Lung (tissue), 12 donors: ENCODE results near the gene ARID5B. TPM values are rescaled to one million over a fixed set of nuclear protein-coding genes. Genes with fewer than 3 reads are reported as not detected.

Experiments used
- ATAC-seq: fragments of 200-7000 bp; cut with Tn5 transposase; one replicate; pipeline ENCODE4 v1.9.1; 2020; ENCODE audit warnings: moderate number of reproducible peaks; ENCODE audit not compliant: insufficient read depth, low FRiP score
- DNase-seq, 3 donors: peaks; one replicate each; pipeline ENCODE4 v3.0.0-alpha.2; 2013 to 2017
- H3K27ac ChIP-seq, 2 donors: one replicate each; pipeline ENCODE4 v1.5.1; 2013; ENCODE audit warnings: mild to moderate bottlenecking in 2 of 2, moderate library complexity in 2 of 2, control low read depth in 1 of 2, inconsistent platforms in 1 of 2, low read depth in 1 of 2, low read length in 1 of 2
- H3K27me3 ChIP-seq, 3 donors: one replicate each; pipeline ENCODE4 v1.5.1; 2013; ENCODE audit warnings: low read length in 2 of 3; ENCODE audit not compliant: control insufficient read depth in 3 of 3, insufficient read depth in 3 of 3
- H3K36me3 ChIP-seq, 4 donors: one replicate each; pipeline ENCODE4 v1.5.1; 2013; ENCODE audit warnings: low read length in 4 of 4, mild to moderate bottlenecking in 1 of 4, moderate library complexity in 1 of 4; ENCODE audit not compliant: control insufficient read depth in 4 of 4, insufficient read depth in 4 of 4
- H3K4me1 ChIP-seq, 5 donors: one replicate each; pipeline ENCODE4 v1.5.1; 2013; ENCODE audit warnings: low read length in 5 of 5, mild to moderate bottlenecking in 2 of 5, moderate library complexity in 1 of 5; ENCODE audit not compliant: control insufficient read depth in 5 of 5, insufficient read depth in 5 of 5
- H3K4me3 ChIP-seq: one replicate; pipeline ENCODE4 v1.5.1; 2013; ENCODE audit warnings: mild to moderate bottlenecking, control low read depth, moderate library complexity
- H3K9ac ChIP-seq, 2 donors: one replicate each; pipeline ENCODE4 v1.5.1; 2013; ENCODE audit warnings: low read length in 2 of 2, control low read depth in 1 of 2; ENCODE audit not compliant: insufficient read depth in 1 of 2
- H3K9me3 ChIP-seq, 4 donors: one replicate each; pipeline ENCODE4 v1.5.1; 2013; ENCODE audit warnings: low read length in 3 of 4, mild to moderate bottlenecking in 1 of 4, moderate library complexity in 1 of 4; ENCODE audit not compliant: control insufficient read depth in 4 of 4, insufficient read depth in 3 of 4
- CTCF ChIP-seq: IDR thresholded peaks from 2 replicates; pipeline ENCODE4 v1.5.1; 2012; ENCODE audit warnings: mild to moderate bottlenecking; ENCODE audit errors: control extremely low read depth, extremely low read depth
- WGBS, 2 donors: extraction: QIAGEN DNeasy Blood & Tissue Kit; methylation state at CpG; one replicate each; pipeline ENCODE4 v1.1.7; 2013; 5-methylcytosine and 5-hydroxymethylcytosine counted together
- polyA plus RNA-seq, 2 donors: library from polyadenylated mRNA; stranded (reverse); fragments of 200-250 nt; gene quantifications; one replicate each; pipeline ENCODE4 v1.2.1, GENCODE V29; 2013
- total RNA-seq, 2 donors: library from RNA; depleted of rRNA in 1 of 2; stranded (reverse); fragments of >200 nt in 1 of 2; gene quantifications; one replicate each; pipeline ENCODE4 v1.2.1, GENCODE V29; 2014 to 2021
- donor health status: control.
- donor health status: control.
- donor health status: Bipolar disorder and iron deficiency.
- donor health status: healthy.
- donor health status: DM: yes; HTN: yes; CAD: no.

The ARID5B gene
- total and polyA plus RNA-seq, 4 donors = 7.8 to 95.3 (median 22.0) TPM

- peak overlapping the region in 1 of 2 donors; percentile 28 for H3K9ac ChIP-seq
- H3K27me3 ChIP-seq = no peaks in the 10 kb centered on the region
- DNase-seq = peak in 1 of 3 donors; percentile 39
- H3K27ac ChIP-seq = peak overlapping the region in 1 of 2 donors; percentile 59
- no peak overlapping the region for H3K4me3 ChIP-seq
- H3K4me1 ChIP-seq = peaks cover 2 to 43% (median 16%) of the 10 kb centered on the region in 5 donors
- H3K9me3 ChIP-seq = no peaks in the 10 kb centered on the region
- peaks cover 0 to 42% (median 9%) of the 10 kb centered on the region in 4 donors for H3K36me3 ChIP-seq
- no peak for ATAC-seq
- TF ChIP-seq CTCF = no peak
- WGBS, 2 donors = 79 to 80% methylated on average over 1 of the region's 1 CpG
These were observed 43.1 kb downstream of the ARID5B start for GRCh38 chr10:61944410-61945147.

- no peak overlapping the region for H3K4me3 ChIP-seq
- WGBS, 2 donors = 73 to 95% methylated on average over 2 of the region's 2 CpGs
- no peaks in the 10 kb centered on the region for H3K9me3 ChIP-seq
- H3K36me3 ChIP-seq = peaks cover 0 to 28% (median 10%) of the 10 kb centered on the region in 4 donors
- DNase-seq = no peak
- H3K4me1 ChIP-seq = peaks cover 0 to 11% (median 10%) of the 10 kb centered on the region in 5 donors
- no peak overlapping the region for H3K27ac ChIP-seq
- no peak overlapping the region for H3K9ac ChIP-seq
- no peak for TF ChIP-seq CTCF
- ATAC-seq = no peak
- no peaks in the 10 kb centered on the region for H3K27me3 ChIP-seq
These were observed 48.2 kb downstream of the ARID5B start for GRCh38 chr10:61949687-61950086.

GRCh38 chr10:61950449-61951143 lies 49.1 kb downstream of the ARID5B start:
- TF ChIP-seq CTCF = no peak
- Histone ChIP-seq H3K36me3 (peaks cover 0 to 32% (median 12%) of the 10 kb centered on the region in 4 donors), H3K4me3 (no peak overlapping the region), H3K27me3 (no peaks in the 10 kb centered on the region), H3K4me1 (peaks cover 0 to 11% (median 2%) of the 10 kb centered on the region in 5 donors), H3K9ac (no peak overlapping the region), H3K9me3 (no peaks in the 10 kb centered on the region), H3K27ac (no peak overlapping the region)
- DNase-seq = no peak
- 69 to 88% methylated on average over 2 of the region's 2 CpGs for WGBS, 2 donors
- ATAC-seq = peak; percentile 19
